Measurements from ENCODE around the gene GDI2. TPM values are rescaled to one million over a fixed set of nuclear protein-coding genes. Genes with fewer than 3 reads are reported as not detected.
"Not testable (repeated sequence)": the region's sequence is repeated elsewhere in the genome, so short reads cannot be mapped to it uniquely, and the experiment has no call there.

Gene GDI2
- total RNA-seq, 1 donor from 2014 or later: 164 TPM

- ATAC-seq: no peak
These were observed 33.5 kb downstream of the GDI2 start for GRCh38 chr10:5779730-5780129.

GRCh38 chr10:5777758-5778157, 35.5 kb downstream of the GDI2 start:
- not testable (repeated sequence) for ATAC-seq

GRCh38 chr10:5776881-5777197, 36.4 kb downstream of the GDI2 start:
- ATAC-seq: no peak

GRCh38 chr10:5776136-5776880, 36.9 kb downstream of the GDI2 start:
- no peak for ATAC-seq

GRCh38 chr10:5775685-5776084, 37.5 kb downstream of the GDI2 start:
- peak; percentile 50 for ATAC-seq

- no peak for ATAC-seq
These were observed 38.1 kb downstream of the GDI2 start for GRCh38 chr10:5774987-5775620.

- no peak for ATAC-seq
These were observed 47.0 kb downstream of the GDI2 start for GRCh38 chr10:5766189-5766588.

GRCh38 chr10:5765617-5766016, 47.6 kb downstream of the GDI2 start:
- ATAC-seq: no peak

- ATAC-seq: no peak
These were observed 48.6 kb downstream of the GDI2 start for GRCh38 chr10:5764422-5765297.

GRCh38 chr10:5762531-5762930, 50.7 kb downstream of the GDI2 start:
- ATAC-seq: no peak

GRCh38 chr10:5761220-5761619, 52.0 kb downstream of the GDI2 start:
- ATAC-seq: no peak

- no peak for ATAC-seq
These were observed 52.7 kb downstream of the GDI2 start for GRCh38 chr10:5760515-5760914.

GRCh38 chr10:5758927-5759326, 54.3 kb downstream of the GDI2 start:
- no peak for ATAC-seq

- ATAC-seq: no peak
These were observed 55.3 kb downstream of the GDI2 start for GRCh38 chr10:5757766-5758517.

- no peak for ATAC-seq
These were observed 60.8 kb downstream of the GDI2 start for GRCh38 chr10:5752301-5752871.

GRCh38 chr10:5751601-5752253, 61.5 kb downstream of the GDI2 start:
- ATAC-seq: no peak

GRCh38 chr10:5748394-5748803, 64.8 kb downstream of the GDI2 start:
- ATAC-seq: no peak

- ATAC-seq: no peak
These were observed 67.0 kb downstream of the GDI2 start for GRCh38 chr10:5746197-5746596.

- ATAC-seq: no peak
These were observed 68.4 kb downstream of the GDI2 start for GRCh38 chr10:5744849-5745248.

GRCh38 chr10:5743736-5744135, 69.5 kb downstream of the GDI2 start:
- no peak for ATAC-seq

GRCh38 chr10:5742116-5742515, 71.1 kb downstream of the GDI2 start:
- no peak for ATAC-seq

- ATAC-seq: no peak
These were observed 72.0 kb downstream of the GDI2 start for GRCh38 chr10:5741276-5741675.
